ENCODE data around the gene IRF2BPL.

DNA sequence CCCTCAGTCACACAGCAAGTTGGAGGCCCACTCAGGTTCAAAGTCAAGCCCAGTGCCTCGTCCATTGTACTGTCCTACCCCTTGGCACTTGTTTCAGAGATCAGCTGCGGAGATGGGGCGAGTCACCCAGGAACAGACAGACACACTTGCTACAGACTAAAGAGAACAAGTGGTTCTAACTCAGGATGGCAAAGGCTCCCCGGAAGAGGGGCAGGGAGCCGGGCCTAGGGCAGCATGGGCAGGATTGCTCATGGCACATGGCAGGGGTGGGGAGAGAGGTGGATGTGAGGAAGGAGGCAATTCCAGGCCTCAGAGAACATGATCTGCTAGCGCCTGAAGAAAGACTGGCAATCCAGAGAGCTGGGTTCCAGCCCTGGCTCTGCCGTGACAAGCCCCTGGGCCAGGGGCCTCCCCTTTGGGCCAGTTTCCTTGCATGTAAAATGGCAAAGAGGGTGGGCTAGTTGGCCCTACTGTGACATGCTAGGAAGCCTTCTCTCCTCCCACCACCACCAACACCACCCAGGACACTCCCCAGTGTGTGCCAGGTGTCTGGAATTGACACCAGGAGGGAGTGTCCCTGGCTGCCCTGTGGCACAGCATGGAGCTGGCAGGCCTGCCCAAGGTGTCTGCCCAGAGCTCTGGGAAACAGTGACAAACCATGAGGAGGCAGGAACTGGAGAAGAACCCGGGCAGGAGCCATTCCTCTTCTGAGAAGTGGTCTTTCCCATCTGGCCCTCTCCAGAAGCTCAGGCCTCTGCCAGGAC lies 24.0 kb upstream of the IRF2BPL start:
- TF ChIP-seq POLR2A (IDR thresholded peaks at IDR 0.05): no peak
- TF ChIP-seq, protein P1, sequence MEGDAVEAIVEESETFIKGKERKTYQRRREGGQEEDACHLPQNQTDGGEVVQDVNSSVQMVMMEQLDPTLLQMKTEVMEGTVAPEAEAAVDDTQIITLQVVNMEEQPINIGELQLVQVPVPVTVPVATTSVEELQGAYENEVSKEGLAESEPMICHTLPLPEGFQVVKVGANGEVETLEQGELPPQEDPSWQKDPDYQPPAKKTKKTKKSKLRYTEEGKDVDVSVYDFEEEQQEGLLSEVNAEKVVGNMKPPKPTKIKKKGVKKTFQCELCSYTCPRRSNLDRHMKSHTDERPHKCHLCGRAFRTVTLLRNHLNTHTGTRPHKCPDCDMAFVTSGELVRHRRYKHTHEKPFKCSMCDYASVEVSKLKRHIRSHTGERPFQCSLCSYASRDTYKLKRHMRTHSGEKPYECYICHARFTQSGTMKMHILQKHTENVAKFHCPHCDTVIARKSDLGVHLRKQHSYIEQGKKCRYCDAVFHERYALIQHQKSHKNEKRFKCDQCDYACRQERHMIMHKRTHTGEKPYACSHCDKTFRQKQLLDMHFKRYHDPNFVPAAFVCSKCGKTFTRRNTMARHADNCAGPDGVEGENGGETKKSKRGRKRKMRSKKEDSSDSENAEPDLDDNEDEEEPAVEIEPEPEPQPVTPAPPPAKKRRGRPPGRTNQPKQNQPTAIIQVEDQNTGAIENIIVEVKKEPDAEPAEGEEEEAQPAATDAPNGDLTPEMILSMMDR (IDR thresholded peaks at IDR 0.05): no peak

All from body of pancreas (tissue), 4 donors.